Suppressor macrophage treated with lipopolysaccharide for 1 hour (primary cell): ENCODE measurements around the gene FBF1.
"Not testable (repeated sequence)": the region's sequence is repeated elsewhere in the genome, so short reads cannot be mapped to it uniquely, and the experiment has no call there.

Source experiments
- DNase-seq, 3 donors: peaks; one replicate each; pipeline ENCODE4 v3.0.0-alpha.2; 2020 to 2022

The FBF1 gene

DNA sequence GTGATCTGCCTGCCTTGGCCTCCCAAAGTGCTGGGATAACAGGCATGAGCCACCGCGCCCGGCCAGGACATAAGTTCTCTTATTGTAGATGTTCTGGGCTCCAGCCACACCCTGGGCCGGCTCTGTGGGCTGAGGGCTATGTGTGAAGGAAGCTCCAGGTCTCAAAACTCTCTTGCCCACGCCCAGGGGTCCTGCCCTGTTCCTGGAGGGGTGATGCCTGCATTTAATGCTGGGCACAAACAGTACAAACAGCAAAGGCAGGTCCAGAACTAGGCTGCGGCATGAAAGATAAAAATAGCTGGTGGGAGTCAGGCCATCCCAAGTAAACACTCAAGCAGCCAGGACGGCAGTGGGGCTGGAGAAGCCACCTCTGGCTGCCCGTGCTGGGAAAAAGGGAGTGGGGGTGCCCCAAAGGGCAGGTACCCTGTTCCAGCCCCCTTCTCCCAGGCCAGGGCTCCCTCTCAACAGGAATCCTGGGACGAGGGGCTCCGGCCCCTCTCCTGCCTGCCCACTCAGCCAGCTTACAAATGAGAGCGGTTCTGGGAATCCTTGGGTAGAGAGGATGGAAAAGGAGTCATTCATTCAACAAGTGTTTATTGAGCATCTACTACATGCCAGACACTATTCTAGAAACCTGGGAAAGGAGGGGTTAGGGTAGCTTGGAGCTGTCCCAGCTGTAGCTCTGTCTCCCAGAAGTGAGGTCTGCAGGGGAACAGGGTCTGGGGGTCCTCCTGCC, 67.1 kb downstream of the FBF1 start:
- no peak for DNase-seq

DNA sequence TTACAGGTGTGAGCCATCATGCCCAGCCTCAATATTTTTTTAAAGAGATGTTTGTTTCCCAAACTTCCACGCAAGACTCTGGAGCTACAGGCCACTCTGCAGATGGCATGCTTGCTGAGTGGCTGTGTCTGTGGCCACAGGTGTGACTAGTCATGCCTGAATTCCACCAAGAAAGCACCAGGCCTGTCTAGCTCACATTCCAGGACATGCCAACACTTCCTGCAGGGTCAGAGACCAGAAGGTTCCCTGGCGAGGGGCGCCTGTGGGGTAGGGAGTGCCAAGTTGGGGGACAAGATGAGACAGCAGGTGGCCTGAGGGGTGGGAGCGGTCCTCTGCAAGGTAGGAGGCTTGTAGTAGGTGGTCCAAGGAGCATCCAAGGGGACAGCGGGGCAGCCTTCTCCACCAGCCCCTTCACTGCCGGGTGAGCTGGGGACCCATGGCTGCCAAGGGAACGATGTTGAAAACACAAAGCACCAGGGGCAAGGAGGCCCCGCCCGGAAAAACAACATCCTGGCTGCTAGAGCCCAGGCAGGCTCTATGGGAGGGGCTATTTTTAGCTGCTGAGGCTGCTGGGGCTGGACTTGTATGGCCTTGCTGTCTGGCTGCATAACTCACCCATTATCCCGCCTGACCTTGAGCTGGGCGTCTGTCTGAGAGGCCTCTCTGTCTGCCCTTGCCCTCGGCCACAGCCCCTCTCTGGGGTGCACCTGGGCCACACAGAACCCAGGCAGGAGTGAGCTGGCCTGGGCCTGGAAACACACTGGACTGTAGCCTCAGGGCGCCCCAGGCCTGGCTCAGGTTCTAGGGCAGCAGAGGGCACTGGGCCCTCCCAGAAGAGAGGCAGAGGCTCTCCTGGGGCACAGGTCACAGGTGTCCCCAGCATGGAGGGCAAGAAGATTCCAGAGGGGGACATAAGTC, 68.1 kb downstream of the FBF1 start:
- no peak for DNase-seq

DNA sequence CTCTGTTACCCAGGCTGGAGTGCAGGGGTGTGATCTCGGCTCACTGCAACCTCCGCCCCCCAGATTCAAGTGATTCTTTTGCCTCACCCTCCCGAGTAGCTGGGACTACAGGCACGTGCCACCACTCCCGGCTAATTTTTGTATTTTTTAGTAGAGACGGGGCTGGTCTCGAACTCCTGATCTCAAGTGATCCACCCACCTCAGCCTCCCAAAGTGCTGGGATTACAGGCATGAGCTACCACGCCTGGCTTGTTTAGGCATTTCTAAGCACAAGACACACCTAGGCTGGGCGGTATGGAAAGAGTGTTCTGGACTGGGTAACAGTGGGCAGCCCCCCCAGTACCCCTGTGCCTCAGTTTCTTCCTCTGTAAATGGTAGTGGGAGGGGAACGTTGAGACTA, 70.6 kb downstream of the FBF1 start:
- not testable (repeated sequence) for DNase-seq

DNA sequence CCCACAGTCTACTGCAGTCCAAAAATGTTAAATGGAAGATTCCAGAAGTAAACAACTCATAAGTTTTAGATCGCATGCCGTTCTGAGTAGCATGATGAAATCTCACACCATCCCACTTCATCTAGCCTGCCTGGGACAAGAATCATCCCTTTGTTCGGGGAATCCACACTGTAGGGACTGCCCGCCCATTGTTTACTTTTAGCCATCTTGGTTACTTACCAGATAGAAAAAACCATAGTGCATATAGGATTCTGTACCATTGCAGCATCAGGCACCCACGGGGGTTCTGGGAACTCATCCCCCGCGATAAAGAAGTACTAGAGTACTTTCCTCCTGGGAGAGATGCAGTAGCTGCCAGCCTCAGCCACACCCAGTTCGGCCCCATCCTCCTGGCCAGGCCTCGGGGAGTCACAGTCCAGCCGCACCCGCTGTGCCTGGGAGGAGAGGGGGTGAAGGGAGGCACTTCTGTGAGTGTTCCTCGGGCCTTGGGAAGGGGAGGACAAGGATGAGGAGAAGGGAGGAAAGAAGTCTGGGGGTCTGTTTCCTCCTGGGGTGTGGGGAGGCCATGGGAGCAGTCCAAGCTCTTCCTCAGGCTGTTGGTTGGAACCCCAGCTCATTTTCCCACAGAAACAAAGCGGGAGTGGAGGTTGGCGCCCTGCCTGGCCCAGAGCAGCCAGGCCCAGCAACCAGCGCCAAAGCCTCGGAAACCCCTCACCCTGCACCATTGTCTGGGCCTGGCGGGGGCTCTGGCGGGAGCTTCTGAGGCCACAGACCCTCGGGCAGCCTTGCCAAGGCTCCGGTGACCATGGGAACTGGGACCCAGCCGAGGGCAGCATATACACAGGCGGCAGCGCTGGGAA, 71.3 kb downstream of the FBF1 start:
- no peak for DNase-seq

DNA sequence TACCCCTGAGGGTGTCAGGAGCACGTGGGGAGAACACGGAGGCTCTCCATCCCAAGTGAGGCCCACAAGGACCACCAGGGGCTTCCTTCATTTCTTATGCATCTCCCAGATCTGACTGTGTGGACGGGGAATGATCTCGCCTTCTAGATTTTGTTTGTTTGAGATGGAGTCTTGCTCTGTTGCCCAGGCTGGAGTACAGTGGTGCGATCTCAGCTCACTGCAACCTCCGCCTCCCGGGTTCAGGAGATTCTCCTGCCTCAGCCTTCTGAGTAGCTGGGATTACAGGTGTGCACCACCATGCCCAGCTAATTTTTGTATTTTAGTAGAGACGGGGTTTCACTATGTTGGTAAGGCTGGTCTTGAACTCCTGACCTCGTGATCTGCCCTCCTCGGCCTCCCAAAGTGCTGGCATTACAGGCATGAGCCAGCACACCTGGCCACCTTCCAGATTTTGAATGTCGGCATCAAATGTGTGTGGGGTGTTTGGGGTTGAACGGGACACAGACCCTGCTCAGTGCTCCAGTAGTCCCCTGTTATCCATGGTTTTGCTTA, 72.0 kb downstream of the FBF1 start:
- DNase-seq = not testable (repeated sequence)

DNA sequence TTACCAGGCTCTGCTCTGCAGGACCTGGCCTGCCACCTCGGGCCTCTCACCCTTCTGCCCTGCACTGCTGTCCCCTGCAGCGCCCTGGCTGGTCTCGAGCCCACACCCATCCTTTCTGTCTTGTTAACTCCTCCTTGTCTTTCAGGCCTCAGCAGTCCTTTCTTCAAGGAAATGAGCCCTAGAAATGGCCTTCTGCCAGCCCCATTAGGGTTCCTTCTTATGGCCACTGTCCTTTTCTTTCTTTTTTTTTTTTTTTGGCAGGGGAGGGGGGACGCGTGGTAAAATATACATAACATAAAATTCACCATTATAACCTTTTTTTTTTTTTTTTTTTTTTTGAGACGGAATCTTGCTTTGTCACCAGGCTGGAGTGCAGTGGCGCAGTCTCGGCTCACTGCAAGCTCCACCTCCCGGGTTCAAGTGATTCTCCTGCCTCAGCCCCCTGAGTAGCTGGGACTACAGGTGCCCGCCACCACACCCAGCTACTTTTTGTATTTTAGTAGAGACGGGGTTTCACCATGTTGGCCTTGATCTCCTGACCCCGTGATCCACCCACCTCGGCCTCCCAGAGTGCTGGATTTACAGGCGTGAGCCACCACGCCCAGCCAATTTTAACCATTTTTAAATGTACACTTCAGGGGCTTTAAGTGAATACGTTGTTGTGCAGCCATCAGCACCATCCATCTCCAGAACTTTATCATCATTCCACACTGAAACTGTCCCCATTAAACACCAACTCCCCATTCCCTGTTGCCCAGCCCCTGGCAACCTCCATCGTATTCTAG, 75.2 kb downstream of the FBF1 start:
- not testable (repeated sequence) for DNase-seq

DNA sequence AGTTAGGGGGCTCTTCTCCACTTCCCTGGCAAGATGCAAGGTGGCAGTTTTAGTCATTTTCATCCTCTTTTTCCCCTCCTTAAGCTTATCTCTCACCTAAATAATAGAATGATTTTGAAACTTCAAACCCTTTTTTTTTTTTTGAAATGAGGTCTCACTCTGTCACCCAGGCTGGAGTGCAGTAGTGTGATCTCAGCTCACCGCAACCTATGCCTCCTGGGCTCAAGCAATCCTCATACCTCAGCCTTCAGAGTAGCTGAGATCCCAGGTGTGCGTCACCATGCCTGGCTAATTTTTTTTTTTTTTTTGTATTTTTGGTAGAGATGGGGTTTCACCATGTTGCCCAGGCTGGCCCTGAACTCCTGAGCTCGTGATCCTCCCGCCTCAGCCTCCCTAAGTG, 76.0 kb downstream of the FBF1 start:
- not testable (repeated sequence) for DNase-seq

DNA sequence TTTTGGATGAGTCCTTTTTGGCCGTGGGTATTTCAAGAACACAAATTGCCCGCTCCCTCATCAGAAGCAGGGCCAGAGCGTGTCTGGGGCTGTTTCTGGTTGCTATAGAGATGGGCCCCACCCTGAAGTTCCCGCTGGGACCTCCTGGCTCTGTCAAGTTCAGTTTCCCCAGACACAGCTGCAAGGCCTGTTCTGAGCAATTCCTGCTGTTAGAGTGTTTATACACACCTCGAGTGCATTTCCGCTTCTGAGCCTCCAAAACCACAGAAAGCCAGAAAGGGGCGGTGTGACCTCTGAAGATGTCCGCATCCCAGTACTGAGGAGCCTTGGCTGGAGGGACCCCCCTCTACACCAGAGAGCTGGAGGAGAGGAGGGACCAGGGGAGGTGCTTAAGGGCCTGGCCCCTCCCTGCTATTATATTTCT, 76.4 kb downstream of the FBF1 start:
- peak in 2 of 3 donors; percentile 35 to 41 for DNase-seq

DNA sequence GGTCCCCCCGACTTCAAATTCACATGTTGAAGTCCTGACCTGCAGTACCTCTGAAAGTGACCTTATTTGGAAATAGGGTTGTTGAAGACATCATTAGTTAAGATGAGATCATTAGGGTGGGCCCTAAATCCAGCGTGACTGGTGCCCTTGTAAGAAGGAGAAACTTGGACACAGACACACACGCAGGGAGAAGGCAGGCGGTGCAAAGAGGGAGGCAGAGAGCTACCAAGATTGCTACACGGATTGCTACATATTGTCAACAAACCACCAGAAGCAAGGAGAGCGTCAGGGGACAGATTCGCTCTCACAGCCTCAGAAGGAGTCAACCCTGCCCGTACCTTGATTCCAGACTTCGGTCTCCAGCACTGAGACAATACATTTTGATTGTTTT, 78.9 kb downstream of the FBF1 start:
- DNase-seq = no peak
